ENCODE measurements around the gene HDDC2.

HDDC2 gene

DNA sequence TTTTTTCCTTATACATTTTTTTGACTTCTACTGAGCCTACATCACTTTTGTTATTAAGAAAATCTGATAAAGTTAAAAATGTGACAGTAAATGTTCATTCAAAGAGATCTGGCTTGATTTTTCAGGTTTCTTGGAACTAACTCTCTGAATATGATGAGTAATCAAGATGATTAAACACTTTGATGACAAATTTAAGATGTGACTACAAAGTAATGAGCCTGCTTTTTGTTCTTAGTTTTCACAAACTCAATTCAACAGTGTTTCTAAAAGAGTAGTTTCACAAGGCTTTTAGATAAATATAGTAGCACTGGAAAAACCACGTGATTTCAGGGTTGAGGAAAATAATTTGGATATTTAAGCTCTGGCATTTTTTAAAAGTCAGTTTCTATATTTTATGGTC is 37.9 kb upstream of the HDDC2 start:
- H3K4me3 ChIP-seq (ENCODE audit: low read length) = no peak overlapping the region
- no peaks in the 10 kb centered on the region for H3K27me3 ChIP-seq (replicated peaks; ENCODE audit: insufficient read depth, low read length)
- H3K4me2 ChIP-seq (ENCODE audit: low read depth, low read length) = no peak overlapping the region

DNA sequence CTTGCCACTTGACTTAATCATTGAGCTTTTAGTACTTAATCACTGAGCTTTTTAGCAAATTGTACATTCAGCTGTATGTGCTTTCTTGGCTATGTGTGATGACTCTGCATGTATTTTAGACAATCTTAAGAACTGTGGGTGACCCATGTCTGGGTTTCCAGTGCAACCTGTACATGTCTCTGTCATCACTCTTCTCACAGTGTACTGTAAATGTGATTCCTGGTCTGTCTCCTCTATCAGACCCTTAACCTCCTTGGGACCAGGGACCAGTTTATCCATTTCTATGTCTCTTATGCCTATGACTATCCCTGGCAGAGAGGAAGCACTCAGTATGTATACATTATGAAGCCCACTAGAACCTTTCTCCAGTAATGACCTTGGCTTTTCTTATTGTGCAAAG is 36.6 kb upstream of the HDDC2 start:
- Histone ChIP-seq H3K27me3 (replicated peaks; ENCODE audit: insufficient read depth, low read length) (no peaks in the 10 kb centered on the region), H3K79me2 (ENCODE audit: low read length) (no peaks in the 10 kb centered on the region), H3K9me2 (replicated peaks; ENCODE audit: insufficient read depth, low read length) (no peaks in the 10 kb centered on the region), H2AFZ (ENCODE audit: low read length) (no peak overlapping the region), H3K4me3 (ENCODE audit: low read length) (no peak overlapping the region), H4K20me1 (ENCODE audit: insufficient read depth, low read length) (no peaks in the 10 kb centered on the region), H3K9me3 (replicated peaks; ENCODE audit: insufficient read depth, low read length) (no peaks in the 10 kb centered on the region), H3K4me2 (ENCODE audit: low read depth, low read length) (no peak overlapping the region), H3F3A (ENCODE audit: insufficient read depth, low read length) (no peaks in the 10 kb centered on the region), H3K9ac (ENCODE audit: low read length) (no peak overlapping the region), H3K27ac (ENCODE audit: low read length) (no peak overlapping the region), H3K36me3 (replicated peaks; ENCODE audit: insufficient read depth, low read length) (no peaks in the 10 kb centered on the region), H3K4me1 (ENCODE audit: low read length) (no peaks in the 10 kb centered on the region)
- no peak for TF ChIP-seq EZH2 (optimal IDR thresholded peaks at IDR 0.05; ENCODE audit: low read depth, low read length)
- TF ChIP-seq EZH2phosphoT487 (IDR thresholded peaks at IDR 0.05; ENCODE audit: low read length) = no peak
- no peak for TF ChIP-seq CTCF (IDR thresholded peaks at IDR 0.05; ENCODE audit: low read length)
- no peak for DNase-seq

More for the DNA sequence above, 37.9 kb upstream of the HDDC2 start:
- H3K9me3 ChIP-seq (replicated peaks; ENCODE audit: insufficient read depth, low read length) = no peaks in the 10 kb centered on the region
- no peaks in the 10 kb centered on the region for H3K4me1 ChIP-seq (ENCODE audit: low read length)
- no peak overlapping the region for H3K9ac ChIP-seq (ENCODE audit: low read length)
- no peak for DNase-seq
- no peak overlapping the region for H3K27ac ChIP-seq (ENCODE audit: low read length)
- H3K36me3 ChIP-seq (replicated peaks; ENCODE audit: insufficient read depth, low read length) = no peaks in the 10 kb centered on the region
- no peaks in the 10 kb centered on the region for H3F3A ChIP-seq (ENCODE audit: insufficient read depth, low read length)
- H3K79me2 ChIP-seq (ENCODE audit: low read length) = no peaks in the 10 kb centered on the region
- no peaks in the 10 kb centered on the region for H4K20me1 ChIP-seq (ENCODE audit: insufficient read depth, low read length)
- H2AFZ ChIP-seq (ENCODE audit: low read length) = no peak overlapping the region
- TF ChIP-seq EZH2 (optimal IDR thresholded peaks at IDR 0.05; ENCODE audit: low read depth, low read length) (no peak), CTCF (IDR thresholded peaks at IDR 0.05; ENCODE audit: low read length) (no peak), EZH2phosphoT487 (IDR thresholded peaks at IDR 0.05; ENCODE audit: low read length) (no peak)
- no peaks in the 10 kb centered on the region for H3K9me2 ChIP-seq (replicated peaks; ENCODE audit: insufficient read depth, low read length)

DNA sequence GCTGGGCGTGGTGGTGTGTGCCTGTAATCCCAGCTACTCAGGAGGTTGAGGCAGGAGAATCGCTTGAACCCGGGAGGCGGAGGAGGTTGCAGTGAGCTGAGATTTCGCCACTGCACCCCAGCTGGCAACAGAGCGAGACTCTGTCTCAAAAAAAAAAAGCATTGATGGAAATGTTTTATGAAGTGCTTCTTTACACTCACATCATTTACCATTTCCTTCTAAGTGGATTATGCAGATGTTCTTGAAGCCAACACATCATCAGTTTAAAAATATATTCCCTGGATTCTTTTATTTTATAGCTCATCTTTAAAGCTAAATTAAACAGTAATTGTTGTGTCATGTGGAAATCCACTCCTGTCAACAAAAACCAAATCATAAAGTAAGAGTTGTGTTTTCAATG is 35.9 kb upstream of the HDDC2 start:
- Histone ChIP-seq H2AFZ (ENCODE audit: low read length) (no peak overlapping the region), H3K79me2 (ENCODE audit: low read length) (no peaks in the 10 kb centered on the region), H3K4me2 (ENCODE audit: low read depth, low read length) (no peak overlapping the region), H3K36me3 (replicated peaks; ENCODE audit: insufficient read depth, low read length) (no peaks in the 10 kb centered on the region), H3F3A (ENCODE audit: insufficient read depth, low read length) (no peaks in the 10 kb centered on the region), H3K9me3 (replicated peaks; ENCODE audit: insufficient read depth, low read length) (no peaks in the 10 kb centered on the region), H4K20me1 (ENCODE audit: insufficient read depth, low read length) (no peaks in the 10 kb centered on the region), H3K9me2 (replicated peaks; ENCODE audit: insufficient read depth, low read length) (no peaks in the 10 kb centered on the region), H3K27ac (ENCODE audit: low read length) (no peak overlapping the region), H3K9ac (ENCODE audit: low read length) (no peak overlapping the region), H3K4me3 (ENCODE audit: low read length) (no peak overlapping the region), H3K4me1 (ENCODE audit: low read length) (no peaks in the 10 kb centered on the region), H3K27me3 (replicated peaks; ENCODE audit: insufficient read depth, low read length) (no peaks in the 10 kb centered on the region)
- TF ChIP-seq EZH2 (optimal IDR thresholded peaks at IDR 0.05; ENCODE audit: low read depth, low read length) (no peak), EZH2phosphoT487 (IDR thresholded peaks at IDR 0.05; ENCODE audit: low read length) (no peak), CTCF (IDR thresholded peaks at IDR 0.05; ENCODE audit: low read length) (no peak)
- no peak for DNase-seq
